Prostate gland (tissue), 2 donors: ENCODE results near the gene CXADR. TPM values are rescaled to one million over a fixed set of nuclear protein-coding genes. Genes with fewer than 3 reads are reported as not detected.

Source experiments
- DNase-seq: peaks from one replicate; pipeline ENCODE4 v3.0.0-alpha.2; 2019; ENCODE audit warnings: low spot score
- H3K27ac ChIP-seq, 2 donors: fragments of 200-600 bp; sonication (generic); 2 replicates each; pipeline ENCODE4 v1.5.1; 2017 to 2019
- H3K27me3 ChIP-seq: fragments of 200-600 bp; sonication (generic); replicated peaks from 2 replicates; pipeline ENCODE4 v1.5.1; 2019; ENCODE audit not compliant: insufficient read depth
- H3K36me3 ChIP-seq, 2 donors: fragments of 200-600 bp; sonication (generic); 1 replicate in 1 of 2; 2 replicates in 1 of 2; pipeline versions ENCODE4 v1.5.1 to v1.8.1; 2017 to 2019
- H3K4me1 ChIP-seq: fragments of 200-600 bp; sonication (generic); replicated peaks from 2 replicates; pipeline ENCODE4 v1.5.1; 2019
- H3K4me3 ChIP-seq, 2 donors: fragments of 200-600 bp; sonication (generic); 2 replicates each; pipeline ENCODE4 v1.5.1; 2017 to 2019
- H3K9me3 ChIP-seq: fragments of 200-600 bp; sonication (generic); 2 replicates; pipeline ENCODE4 v1.5.1; 2017
- POLR2A ChIP-seq: fragments of 450-650 bp; IDR thresholded peaks from one replicate; pipeline ENCODE4 v1.6.1; 2016; ENCODE audit warnings: antibody characterized with exemption, mild to moderate bottlenecking
- POLR2AphosphoS5 ChIP-seq: sonication (generic); formaldehyde crosslinking; IDR thresholded peaks from one replicate; pipeline ENCODE4 v1.6.1; 2017; ENCODE audit warnings: antibody characterized with exemption
- WGBS: methylation state at CpG from one replicate; pipeline ENCODE4 v1.1.5; 2018; 5-methylcytosine and 5-hydroxymethylcytosine counted together
- intact Hi-C: fragments of 100-400 bp; cut with DNase I; formaldehyde crosslinking; loops from one replicate; pipeline ENCODE4 v1.14.2; 2022
- total RNA-seq, 2 donors: library from RNA; depleted of rRNA; stranded (reverse); fragments of >200 nt; gene quantifications; one replicate each; pipeline ENCODE4 v1.1.0, GENCODE V29; 2016
- TF ChIP-seq, protein P1 (sequence below), 4 experiments: fragments of 200-600 bp in 2 of 4; fragments of 450-650 bp in 2 of 4; sonication (generic) in 2 of 4; IDR thresholded peaks; 1 replicate in 3 of 4; 2 replicates in 1 of 4; pipeline ENCODE4 v1.5.1; 2016 to 2019; ENCODE audit warnings: antibody characterized with exemption in 4 of 4, mild to moderate bottlenecking in 2 of 4, moderate library complexity in 2 of 4

The CXADR gene
- total RNA-seq, 2 donors from 2014 or later = 93.0 to 127 TPM

DNA sequence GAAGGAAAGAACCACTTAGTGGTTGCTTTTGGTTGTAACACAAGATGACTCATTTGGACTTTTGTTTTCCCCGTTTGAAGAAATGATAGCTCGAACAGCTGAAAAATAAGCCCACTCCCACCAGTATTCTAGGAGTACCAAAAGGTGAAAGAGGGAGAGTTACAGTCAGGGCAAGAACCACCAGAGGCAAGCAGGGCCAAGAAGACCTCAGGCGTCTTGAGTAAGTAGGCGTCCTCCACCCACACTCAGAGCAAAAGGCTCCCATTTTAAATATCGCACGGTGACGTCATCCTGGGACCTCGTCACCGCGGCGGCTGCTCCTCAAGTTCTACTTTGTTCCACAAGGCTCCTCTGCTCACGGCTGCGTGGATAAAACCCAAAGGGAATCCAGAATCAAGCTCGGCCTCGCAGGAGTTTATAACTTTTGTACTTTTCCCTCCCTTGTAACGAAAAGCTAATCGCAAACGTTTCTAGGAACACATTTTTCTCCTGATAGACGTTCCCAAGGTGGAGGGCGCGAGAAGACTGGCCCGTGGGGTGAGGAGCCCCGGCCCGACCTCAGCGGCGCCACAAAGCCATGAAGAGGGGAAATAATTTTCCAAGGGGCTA, 98.7 kb downstream of the CXADR start:
- no peaks in the 10 kb centered on the region for H3K36me3 ChIP-seq
- peak overlapping the region; percentile 86 to 87 for H3K27ac ChIP-seq
- TF ChIP-seq, protein P1, sequence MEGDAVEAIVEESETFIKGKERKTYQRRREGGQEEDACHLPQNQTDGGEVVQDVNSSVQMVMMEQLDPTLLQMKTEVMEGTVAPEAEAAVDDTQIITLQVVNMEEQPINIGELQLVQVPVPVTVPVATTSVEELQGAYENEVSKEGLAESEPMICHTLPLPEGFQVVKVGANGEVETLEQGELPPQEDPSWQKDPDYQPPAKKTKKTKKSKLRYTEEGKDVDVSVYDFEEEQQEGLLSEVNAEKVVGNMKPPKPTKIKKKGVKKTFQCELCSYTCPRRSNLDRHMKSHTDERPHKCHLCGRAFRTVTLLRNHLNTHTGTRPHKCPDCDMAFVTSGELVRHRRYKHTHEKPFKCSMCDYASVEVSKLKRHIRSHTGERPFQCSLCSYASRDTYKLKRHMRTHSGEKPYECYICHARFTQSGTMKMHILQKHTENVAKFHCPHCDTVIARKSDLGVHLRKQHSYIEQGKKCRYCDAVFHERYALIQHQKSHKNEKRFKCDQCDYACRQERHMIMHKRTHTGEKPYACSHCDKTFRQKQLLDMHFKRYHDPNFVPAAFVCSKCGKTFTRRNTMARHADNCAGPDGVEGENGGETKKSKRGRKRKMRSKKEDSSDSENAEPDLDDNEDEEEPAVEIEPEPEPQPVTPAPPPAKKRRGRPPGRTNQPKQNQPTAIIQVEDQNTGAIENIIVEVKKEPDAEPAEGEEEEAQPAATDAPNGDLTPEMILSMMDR (IDR thresholded peaks at IDR 0.05) = no peak
- TF ChIP-seq POLR2AphosphoS5 = no peak
- TF ChIP-seq POLR2A = peak; percentile 80
- 0% methylated on average over 26 of the region's 26 CpGs for WGBS
- H3K4me1 ChIP-seq = no peaks in the 10 kb centered on the region
- peak overlapping the region; percentile 70 to 80 for H3K4me3 ChIP-seq
- peak; percentile 81 for DNase-seq
- no peaks in the 10 kb centered on the region for H3K9me3 ChIP-seq
- no peaks in the 10 kb centered on the region for H3K27me3 ChIP-seq
- intact Hi-C loops = loop anchor here (5.0 kb wide), 1 partner anchor 206 kb away; the partner anchor contains the start of gene C21orf91

DNA sequence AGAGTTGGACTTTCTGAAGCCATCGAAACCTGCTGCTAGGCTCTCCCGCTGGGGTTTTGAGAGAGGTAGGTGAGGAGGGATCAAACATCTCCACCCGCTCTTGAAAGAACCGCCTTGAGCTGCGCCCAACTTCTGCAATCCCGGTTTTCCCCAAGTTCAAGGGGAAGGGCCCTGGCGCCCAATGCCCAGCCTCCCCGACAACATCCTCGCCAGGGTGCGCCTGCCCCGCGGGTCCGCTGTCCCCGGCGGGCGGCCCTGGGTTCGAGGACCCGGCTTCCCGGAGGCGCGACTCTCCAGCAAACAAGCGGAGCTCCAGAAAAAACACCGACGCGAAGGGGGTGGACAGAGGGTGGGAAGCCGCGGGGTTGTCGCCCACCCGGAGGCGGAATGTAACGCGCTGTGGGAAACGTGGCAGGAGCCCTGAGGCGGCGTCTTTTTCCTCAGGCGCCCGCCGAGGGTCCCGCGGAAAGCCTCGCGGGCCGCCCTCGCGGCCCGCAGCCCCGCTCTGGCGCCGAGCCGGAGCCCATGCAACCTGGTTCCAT, 99.3 kb downstream of the CXADR start:
- DNase-seq = peak; percentile 25
- under 1% methylated on average over 28 of the region's 50 CpGs for WGBS
- peak overlapping the region; percentile 86 to 87 for H3K27ac ChIP-seq
- H3K9me3 ChIP-seq = no peaks in the 10 kb centered on the region
- peak overlapping the region; percentile 70 to 80 for H3K4me3 ChIP-seq
- H3K4me1 ChIP-seq = no peaks in the 10 kb centered on the region
- H3K27me3 ChIP-seq = no peaks in the 10 kb centered on the region
- H3K36me3 ChIP-seq = no peaks in the 10 kb centered on the region
- intact Hi-C loops = loop anchor here (5.0 kb wide), 1 partner anchor 205 kb away; the partner anchor contains the start of gene C21orf91
- TF ChIP-seq POLR2AphosphoS5 (no peak), POLR2A (no peak)
- TF ChIP-seq, protein P1 (IDR thresholded peaks at IDR 0.05) = no peak

DNA sequence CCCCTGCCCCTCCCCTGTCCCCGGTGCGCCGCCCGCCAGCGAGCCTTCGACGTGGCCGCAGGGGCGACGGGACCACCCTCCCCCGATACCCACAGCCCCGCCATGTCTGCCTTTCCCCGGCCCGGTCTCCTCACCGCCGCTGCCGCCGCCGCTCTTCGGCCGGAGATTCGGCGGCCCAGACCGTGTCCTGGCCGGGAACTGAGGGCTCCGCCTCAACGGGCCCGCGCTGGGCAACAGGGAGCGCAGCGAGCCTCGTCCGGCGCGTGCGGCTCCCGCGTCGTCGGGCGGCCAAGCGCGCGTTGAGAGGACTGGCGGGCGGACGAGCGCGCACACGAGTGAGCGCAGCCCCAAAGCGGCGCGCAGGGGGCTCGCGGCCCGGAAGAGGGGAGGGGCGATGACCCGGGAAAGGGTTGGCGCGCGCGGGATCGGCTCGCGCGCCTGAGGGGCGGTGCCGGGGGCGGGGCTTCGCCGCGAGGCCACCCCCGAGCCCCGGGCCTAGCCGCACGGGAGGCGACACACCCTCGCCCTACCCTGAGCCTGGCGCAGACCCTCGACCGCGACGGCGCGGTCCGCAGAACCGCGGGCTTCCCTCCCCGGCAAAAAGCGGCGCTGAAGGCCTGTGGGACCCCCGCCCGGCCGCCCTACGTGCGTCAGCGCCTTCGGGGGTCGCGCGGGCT, 99.9 kb downstream of the CXADR start, which contains the start of gene BTG3:
Gene BTG3 (minus strand): TSS at position 337 of the 677 bp plus-strand sequence. CDS start 3,757 bp downstream, outside the sequence.
- Histone ChIP-seq H3K4me3 (peak within 1 kb of the TSS; percentile 70 to 80), H3K4me1 (no peaks in the 10 kb centered on the region), H3K27ac (peak within 1 kb of the TSS; percentile 86 to 87), H3K9me3 (no peaks in the 10 kb centered on the region), H3K27me3 (no peaks in the 10 kb centered on the region), H3K36me3 (no peaks in the 10 kb centered on the region)
- DNase-seq = peak; percentile 68
- intact Hi-C loops = loop anchor here (5.0 kb wide), 1 partner anchor 205 kb away; the partner anchor contains the start of gene C21orf91
- 2% methylated on average over 57 of the region's 102 CpGs for WGBS
- TF ChIP-seq, protein P1 (IDR thresholded peaks at IDR 0.05) = peak in 1 of 4 experiments; percentile 10
- TF ChIP-seq POLR2AphosphoS5 = peak; percentile 70
- peak; percentile 97 for TF ChIP-seq POLR2A

DNA sequence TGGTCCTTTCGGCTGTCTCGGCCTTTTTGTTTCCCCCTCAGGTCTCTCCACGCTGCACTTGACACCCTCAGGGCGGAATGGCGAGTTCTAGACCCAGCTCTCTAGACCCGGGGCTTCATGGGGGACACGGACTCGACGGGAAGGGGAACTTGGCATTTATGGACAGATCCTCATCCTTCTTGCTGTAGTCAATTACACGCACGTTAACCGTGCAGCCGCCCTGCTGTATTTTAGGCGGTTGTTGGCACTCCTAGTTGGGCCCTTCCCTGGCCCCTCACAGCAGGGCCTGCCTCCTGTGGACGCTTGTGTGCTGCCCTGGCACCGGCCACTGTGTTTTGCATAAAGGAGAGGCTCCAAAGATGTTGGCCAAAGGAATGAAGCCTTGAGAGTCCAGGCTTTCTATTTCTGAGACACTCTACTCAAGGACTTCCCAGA, 100.4 kb downstream of the CXADR start:
- Histone ChIP-seq H3K9me3 (no peaks in the 10 kb centered on the region), H3K36me3 (no peaks in the 10 kb centered on the region), H3K27me3 (no peaks in the 10 kb centered on the region), H3K4me1 (no peaks in the 10 kb centered on the region), H3K4me3 (peak overlapping the region; percentile 70 to 80), H3K27ac (peak overlapping the region; percentile 86 to 87)
- no peak for TF ChIP-seq POLR2AphosphoS5
- TF ChIP-seq POLR2A = no peak
- TF ChIP-seq, protein P1 (IDR thresholded peaks at IDR 0.05) = no peak
- intact Hi-C loops = loop anchor here (5.0 kb wide), 1 partner anchor 204 kb away; the partner anchor contains the start of gene C21orf91
- WGBS = 18% methylated on average over 16 of the region's 16 CpGs
- peak; percentile 21 for DNase-seq
